GM19397 (cell line): ENCODE results near the gene VIPR2.

Experiments
- ATAC-seq: cut with Tn5 transposase; IDR thresholded peaks from one replicate; pipeline ENCODE4 v1.9.1; 2021; ENCODE audit warnings: mild to moderate bottlenecking, moderate library complexity; ENCODE audit not compliant: unreplicated experiment

VIPR2 gene

GRCh38 chr7:159158125-159158887 is 13.6 kb upstream of the VIPR2 start:
- ATAC-seq = no peak

GRCh38 chr7:159157714-159158113 is 13.0 kb upstream of the VIPR2 start:
- no peak for ATAC-seq

GRCh38 chr7:159156436-159157245 is 12.0 kb upstream of the VIPR2 start:
- no peak for ATAC-seq

GRCh38 chr7:159155410-159155809 is 10.7 kb upstream of the VIPR2 start:
- ATAC-seq = no peak

GRCh38 chr7:159154243-159154642 is 9.6 kb upstream of the VIPR2 start:
- no peak for ATAC-seq

GRCh38 chr7:159153511-159153910 is 8.8 kb upstream of the VIPR2 start:
- no peak for ATAC-seq

GRCh38 chr7:159152816-159153215 is 8.1 kb upstream of the VIPR2 start:
- ATAC-seq = no peak

- ATAC-seq = no peak
Measured at GRCh38 chr7:159151231-159151630, 6.6 kb upstream of the VIPR2 start.

GRCh38 chr7:159149488-159149887 is 4.8 kb upstream of the VIPR2 start:
- ATAC-seq = no peak

GRCh38 chr7:159148430-159149395 is 4.0 kb upstream of the VIPR2 start:
- ATAC-seq = no peak

- no peak for ATAC-seq
Measured at GRCh38 chr7:159147687-159148086, 3.0 kb upstream of the VIPR2 start.

- no peak for ATAC-seq
Measured at GRCh38 chr7:159147246-159147645, 2.6 kb upstream of the VIPR2 start.

- ATAC-seq = no peak
Measured at GRCh38 chr7:159146084-159146858, 1.6 kb upstream of the VIPR2 start.

- no peak for ATAC-seq
Measured at GRCh38 chr7:159145490-159145855, 806 bp upstream of the VIPR2 start.

GRCh38 chr7:159143780-159144757 is 598 bp downstream of the VIPR2 start:
- ATAC-seq = no peak

- ATAC-seq = no peak
Measured at GRCh38 chr7:159142730-159143129, 1.9 kb downstream of the VIPR2 start.

- no peak for ATAC-seq
Measured at GRCh38 chr7:159142199-159142598, 2.5 kb downstream of the VIPR2 start.

GRCh38 chr7:159141660-159142059 is 3.0 kb downstream of the VIPR2 start:
- no peak for ATAC-seq

- ATAC-seq = no peak
Measured at GRCh38 chr7:159141167-159141566, 3.5 kb downstream of the VIPR2 start.
